K562 (cell line): ENCODE results near the gene EXOC3.

ENCODE experiments used
- EHMT2 ChIP-seq: fragments of 450-650 bp; IDR thresholded peaks from 2 replicates; pipeline ENCODE4 v1.6.1; 2018; ENCODE audit warnings: antibody characterized with exemption
- NRF1 ChIP-seq, 2 experiments: fragments of 450-650 bp; IDR thresholded peaks in 1 of 2; conservative IDR thresholded peaks in 1 of 2; 2 replicates each; pipeline ENCODE4 v1.6.1; 2014; ENCODE audit warnings: mild to moderate bottlenecking in 2 of 2
- ZNF121 ChIP-seq: sonication (generic); formaldehyde crosslinking; conservative IDR thresholded peaks from 2 replicates; pipeline ENCODE4 v1.8.0; 2022; ENCODE audit warnings: missing genetic modification reagents

DNA sequence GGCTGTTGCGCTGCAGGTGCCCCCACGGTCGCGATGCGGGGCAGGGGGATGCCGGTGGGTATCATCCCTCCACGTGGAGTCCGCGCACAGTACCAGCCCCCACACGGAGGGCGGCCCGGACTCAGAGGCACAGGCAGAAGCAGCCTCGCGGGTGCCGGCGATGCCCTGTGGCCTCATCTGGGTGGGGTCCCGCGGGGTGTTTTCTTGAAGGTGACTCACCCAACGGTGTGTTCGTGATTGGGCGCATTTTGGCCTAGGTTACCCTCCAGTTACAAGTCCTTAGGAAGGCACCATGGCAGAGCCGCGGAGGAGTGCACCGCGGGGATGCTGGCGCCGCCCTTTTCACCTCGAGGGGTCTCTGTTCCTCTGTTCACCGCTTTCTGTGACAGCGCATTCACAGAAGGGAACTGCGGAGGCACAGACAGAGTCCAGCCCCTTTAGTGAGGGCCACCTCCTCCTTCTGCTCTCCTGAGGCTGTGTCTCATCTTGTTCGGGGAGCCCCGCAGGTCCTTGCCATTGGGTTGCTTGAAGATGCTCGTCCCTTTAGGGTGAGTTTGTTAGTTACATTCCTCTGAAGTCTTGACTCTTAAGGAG is 21.6 kb upstream of the EXOC3 start:
- no peak for TF ChIP-seq NRF1 (conservative IDR thresholded peaks at IDR 0.05 in 1 of 2, IDR thresholded peaks at IDR 0.05 in 1 of 2)
- no peak for TF ChIP-seq ZNF121 (CRISPR knock-in tag)
- no peak for TF ChIP-seq EHMT2
